Omental fat pad (tissue), 4 donors: ENCODE results near the gene BCL11B. TPM values are rescaled to one million over a fixed set of nuclear protein-coding genes. Genes with fewer than 3 reads are reported as not detected.

Experiments used
- ATAC-seq: fragments of 150-250 bp; one replicate; pipeline ENCODE4 v1.9.1; 2016; ENCODE audit warnings: mild to moderate bottlenecking, moderate library complexity; ENCODE audit not compliant: low FRiP score
- DNase-seq: peaks from one replicate; pipeline ENCODE4 v3.0.0-alpha.2; 2019; ENCODE audit warnings: low spot score
- CTCF ChIP-seq, 3 donors: fragments of 450-650 bp; IDR thresholded peaks; one replicate each; pipeline ENCODE4 v1.5.1; 2016 to 2017; ENCODE audit warnings: antibody characterized with exemption in 3 of 3, mild to moderate bottlenecking in 3 of 3, moderate library complexity in 2 of 3
- total RNA-seq, 4 donors: library from RNA; depleted of rRNA; stranded (reverse); fragments of >200 nt; gene quantifications; one replicate each; pipeline ENCODE4 v1.1.0, GENCODE V29; 2016

Gene BCL11B
- total RNA-seq, 4 donors from 2014 or later: 0.56 to 2.0 (median 0.77) TPM

GRCh38 chr14:99252940-99253868, 18.8 kb downstream of the BCL11B start:
- no peak for TF ChIP-seq CTCF (IDR thresholded peaks at IDR 0.05)
- ATAC-seq: no peak
- DNase-seq: no peak

GRCh38 chr14:99252443-99252939, 19.5 kb downstream of the BCL11B start:
- DNase-seq (no peak), ATAC-seq (no peak)
- TF ChIP-seq CTCF (IDR thresholded peaks at IDR 0.05): no peak

GRCh38 chr14:99251721-99252120, 20.3 kb downstream of the BCL11B start:
- no peak for TF ChIP-seq CTCF (IDR thresholded peaks at IDR 0.05)
- ATAC-seq: no peak
- no peak for DNase-seq

GRCh38 chr14:99250636-99251208, 21.3 kb downstream of the BCL11B start:
- no peak for TF ChIP-seq CTCF (IDR thresholded peaks at IDR 0.05)
- DNase-seq (no peak), ATAC-seq (no peak)

GRCh38 chr14:99249389-99249788, 22.6 kb downstream of the BCL11B start:
- ATAC-seq (no peak), DNase-seq (no peak)
- TF ChIP-seq CTCF (IDR thresholded peaks at IDR 0.05): no peak

GRCh38 chr14:99248761-99249171, 23.2 kb downstream of the BCL11B start:
- DNase-seq: no peak
- TF ChIP-seq CTCF (IDR thresholded peaks at IDR 0.05): no peak
- ATAC-seq: no peak
